GM21381 (cell line): ENCODE data around the gene PAX5.

Source experiments
- ATAC-seq: cut with Tn5 transposase; IDR thresholded peaks from one replicate; pipeline ENCODE4 v1.9.1; 2021; ENCODE audit warnings: mild to moderate bottlenecking, moderate library complexity; ENCODE audit not compliant: unreplicated experiment

Gene PAX5

DNA sequence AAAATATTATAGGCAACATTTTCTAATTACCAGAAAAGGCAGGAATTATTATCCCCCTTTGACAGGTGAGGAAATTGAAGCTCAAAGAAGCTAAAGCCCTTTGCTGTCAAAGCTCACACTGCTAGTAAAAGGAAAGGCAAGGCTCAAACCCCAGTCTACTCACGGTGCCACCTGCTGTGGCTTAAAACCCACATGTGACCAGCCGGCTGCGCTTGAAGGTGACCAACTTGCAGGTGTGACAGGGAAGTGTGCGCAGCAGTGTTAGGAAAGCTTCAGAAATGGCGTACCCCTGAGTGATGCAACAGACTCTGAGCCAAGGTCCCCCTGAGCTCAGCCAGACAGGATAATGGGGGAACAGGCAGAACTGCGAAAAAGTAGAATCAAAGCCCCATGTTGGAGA lies 45.2 kb downstream of the PAX5 start:
- no peak for ATAC-seq

GRCh38 chr9:36987891-36988290 lies 46.2 kb downstream of the PAX5 start:
- no peak for ATAC-seq

- no peak for ATAC-seq
Measured at GRCh38 chr9:36987409-36987808, 46.7 kb downstream of the PAX5 start.

- ATAC-seq, result no peak
Measured at GRCh38 chr9:36986468-36987408, 47.3 kb downstream of the PAX5 start.

GRCh38 chr9:36985769-36986467 lies 48.1 kb downstream of the PAX5 start:
- ATAC-seq, result no peak

- ATAC-seq, result no peak
Measured at GRCh38 chr9:36985061-36985768, 48.9 kb downstream of the PAX5 start.

DNA sequence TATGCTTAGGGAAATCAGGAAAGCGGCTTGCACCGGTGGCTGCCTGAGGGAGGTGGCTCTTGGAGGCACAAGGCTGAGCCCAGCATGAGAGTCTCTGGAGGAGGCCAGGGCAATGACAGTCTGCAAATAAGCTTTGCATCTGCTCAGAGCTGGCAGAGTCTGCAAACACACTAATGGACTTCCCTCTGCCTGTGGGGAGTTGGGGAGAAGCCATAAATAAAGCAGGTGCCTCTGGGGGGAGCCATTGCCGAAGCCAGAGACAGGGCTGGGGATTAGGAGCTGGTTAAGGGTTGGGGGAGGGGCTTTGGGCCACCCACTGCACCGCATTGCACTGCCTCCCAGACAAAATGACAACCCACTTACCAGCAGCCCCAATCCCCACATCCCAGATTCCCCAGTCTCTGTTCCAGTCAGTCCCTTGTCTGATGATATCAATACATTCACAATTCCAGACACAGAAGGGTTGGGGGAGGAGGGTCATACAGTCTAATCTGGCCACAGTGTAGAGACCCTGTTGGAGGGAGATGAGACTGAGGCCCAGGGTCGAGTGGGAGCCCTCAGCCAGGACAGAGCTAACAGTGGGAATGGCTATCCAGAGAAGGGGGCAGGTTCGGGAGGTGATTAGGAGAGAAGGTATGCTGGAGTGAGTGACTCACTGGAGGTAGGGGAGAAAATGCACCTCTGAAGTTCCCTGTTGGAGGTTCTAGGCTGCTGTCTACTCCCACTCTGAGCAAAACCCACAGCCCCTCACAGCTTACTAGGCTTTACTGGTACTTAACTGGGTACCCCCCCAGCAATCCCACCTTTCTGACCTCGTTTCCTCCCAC lies 53.7 kb downstream of the PAX5 start:
- ATAC-seq, result no peak

DNA sequence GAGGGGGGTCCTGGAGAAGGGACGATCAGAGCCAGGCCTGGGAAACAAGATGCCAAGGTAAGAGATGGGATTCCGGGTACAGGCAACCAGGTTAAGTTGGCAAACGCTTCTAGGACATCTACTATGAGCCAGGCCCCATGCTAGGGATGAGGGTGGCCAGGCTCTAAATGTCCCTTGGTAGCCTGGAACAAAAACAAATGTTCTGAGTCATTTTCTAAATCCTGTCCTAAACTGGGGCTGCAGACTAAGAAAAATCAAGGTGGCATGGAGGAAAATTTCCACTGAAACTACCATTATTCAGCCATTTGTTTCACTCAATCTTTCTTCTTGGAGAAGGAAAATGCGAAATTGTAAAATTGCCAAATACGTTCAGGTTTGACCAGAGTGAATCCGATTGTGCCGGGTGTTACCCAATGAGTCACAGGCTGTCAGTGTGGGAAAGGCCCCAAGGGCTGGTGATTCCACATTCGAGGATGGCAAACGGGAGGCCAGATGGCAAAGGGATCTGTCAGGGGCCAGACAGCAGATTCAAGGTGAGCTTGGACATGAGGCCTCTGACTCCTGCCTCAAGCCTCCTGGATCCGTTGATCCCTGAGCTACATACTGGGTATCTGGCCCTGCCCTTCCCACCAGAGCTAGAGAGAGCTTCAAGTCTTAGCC lies 57.6 kb downstream of the PAX5 start:
- ATAC-seq, result no peak

DNA sequence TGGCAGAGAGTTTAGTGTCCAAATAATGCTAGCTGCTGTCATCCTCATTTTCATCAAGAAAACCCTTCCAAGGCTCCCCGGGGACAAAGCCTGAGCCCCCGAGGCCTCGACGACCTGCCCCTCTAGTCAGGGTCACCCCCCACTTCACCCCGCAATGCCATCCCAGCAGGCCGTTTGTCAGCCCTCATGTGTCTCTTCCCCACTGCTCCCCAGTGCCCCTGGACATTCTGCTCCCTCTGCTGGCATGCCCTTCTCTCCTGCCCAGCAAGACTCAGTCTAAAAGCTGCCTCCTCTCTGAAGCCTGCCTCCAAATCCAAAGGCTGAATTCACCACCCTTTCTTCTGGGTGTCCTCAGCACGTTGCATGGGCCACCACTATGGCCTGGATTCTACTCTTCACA lies 59.3 kb downstream of the PAX5 start:
- no peak for ATAC-seq

DNA sequence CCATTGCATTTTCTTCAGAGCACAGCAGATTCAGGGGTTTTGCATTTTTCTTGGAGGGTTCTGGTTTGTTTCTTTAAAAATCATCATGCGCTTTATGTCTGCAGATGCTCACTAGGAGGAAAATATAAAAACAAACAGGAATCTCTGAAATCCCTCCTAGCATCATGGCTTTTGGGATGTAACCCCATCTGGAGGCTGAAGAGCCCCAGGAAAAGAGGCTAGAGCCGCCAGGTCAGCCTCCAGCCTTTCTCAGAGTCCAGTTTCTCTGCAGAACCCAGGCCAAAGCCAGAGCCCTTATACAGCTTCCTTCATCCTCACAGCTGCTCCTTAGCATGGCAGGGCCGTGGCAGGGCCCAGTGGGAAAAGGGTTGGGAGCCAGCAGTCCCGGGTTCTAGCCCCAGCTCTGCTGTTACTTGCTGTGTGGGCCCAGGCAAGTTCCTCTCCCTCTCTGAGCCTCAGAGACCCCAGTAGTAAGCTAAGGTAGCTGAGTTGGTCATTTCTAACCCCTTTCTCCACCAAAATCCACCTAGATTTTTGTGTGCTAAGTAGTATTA lies 62.1 kb downstream of the PAX5 start:
- ATAC-seq, result no peak

- ATAC-seq, result no peak
Measured at GRCh38 chr9:36970007-36970888, 63.8 kb downstream of the PAX5 start.

DNA sequence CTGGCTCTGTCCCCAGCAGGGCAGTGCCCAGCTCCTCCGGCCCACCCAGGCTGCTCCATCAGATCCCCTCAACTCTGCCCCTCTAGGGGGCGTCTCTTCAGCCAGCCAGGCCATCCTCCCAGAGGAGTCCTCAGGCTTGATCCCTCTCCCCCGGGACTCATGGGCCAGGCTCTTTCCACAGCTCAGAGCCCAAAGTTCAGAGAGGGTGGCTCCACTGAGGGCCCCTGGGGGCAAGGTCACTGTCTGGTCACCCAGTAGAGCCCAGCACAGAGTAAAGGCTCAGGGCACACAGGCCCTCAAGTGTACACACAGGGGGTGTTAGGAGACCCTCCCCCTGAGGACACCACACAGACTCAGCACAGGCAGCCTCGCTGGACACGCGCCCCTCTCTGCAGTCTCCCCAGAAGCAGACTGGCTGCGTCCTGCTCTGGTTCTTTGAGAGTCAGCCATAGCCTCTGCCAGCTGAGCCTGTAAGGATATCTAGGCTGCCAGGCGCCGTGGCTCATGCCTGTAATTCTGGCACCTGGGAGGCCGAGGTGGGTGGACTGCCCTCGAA lies 64.8 kb downstream of the PAX5 start:
- no peak for ATAC-seq

DNA sequence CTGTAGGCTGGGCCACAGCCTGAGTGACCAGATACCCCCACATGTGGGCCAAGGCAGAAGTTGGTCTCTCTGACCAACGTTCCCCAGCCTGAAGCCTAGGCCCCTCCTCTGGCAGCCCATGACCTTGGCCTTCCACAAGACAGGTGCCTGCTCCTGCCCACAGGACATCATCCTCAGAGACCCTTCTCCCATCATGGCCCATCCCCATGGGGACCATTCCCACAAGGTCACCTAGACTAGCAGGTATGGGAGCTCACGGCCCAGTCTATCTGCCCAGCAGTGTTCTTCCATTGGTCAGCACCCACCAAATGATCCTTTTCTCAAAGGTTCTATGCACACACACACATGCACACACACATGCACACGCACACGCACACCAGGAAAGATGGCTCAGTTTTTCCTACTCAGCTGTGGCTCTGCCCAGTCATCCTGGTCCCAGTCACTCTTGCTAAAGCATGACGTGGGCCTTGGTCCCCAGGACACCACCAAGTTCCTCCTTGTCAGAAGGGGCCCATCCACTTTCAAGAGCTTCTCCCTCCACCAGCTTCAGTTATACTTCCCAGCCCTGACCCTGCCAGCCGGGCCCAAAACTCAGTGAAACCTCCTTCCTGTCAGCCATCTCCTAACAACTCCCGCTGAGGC lies 65.4 kb downstream of the PAX5 start:
- no peak for ATAC-seq

- no peak for ATAC-seq
Measured at GRCh38 chr9:36967997-36968396, 66.1 kb downstream of the PAX5 start.

DNA sequence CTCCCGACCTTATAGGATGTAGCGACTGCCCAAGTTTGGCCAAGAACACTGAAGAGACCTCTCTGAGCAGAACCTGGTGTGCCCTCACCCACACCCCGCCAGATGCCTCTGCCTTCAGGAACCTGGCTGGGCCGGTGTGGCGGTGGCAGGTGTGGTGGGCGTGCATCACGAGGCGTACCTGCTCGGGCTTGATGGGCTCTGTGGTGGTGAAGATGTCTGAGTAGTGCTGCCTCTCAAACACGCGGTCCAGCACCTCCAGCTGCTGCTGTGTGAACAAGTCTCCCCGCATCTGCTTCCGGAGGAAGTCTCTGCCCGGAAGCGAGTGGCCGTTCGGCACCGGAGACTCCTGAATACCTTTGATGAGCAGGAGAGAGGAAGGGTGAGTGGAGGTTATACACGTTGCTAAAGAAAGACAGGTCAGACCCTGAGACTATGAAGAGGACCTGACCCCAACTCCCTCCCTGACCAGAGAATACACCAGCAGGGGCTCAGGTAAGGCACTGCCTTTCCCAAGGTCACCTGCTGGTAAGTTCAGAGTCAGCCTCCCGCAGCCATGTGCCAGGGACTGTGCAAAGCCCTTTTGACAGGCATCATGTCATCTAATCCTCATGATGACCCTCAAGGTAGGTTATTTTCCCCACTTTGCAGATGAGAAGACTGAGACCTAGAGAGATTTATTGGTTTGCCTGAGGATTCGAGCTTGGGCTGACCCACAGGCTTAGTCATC lies 67.5 kb downstream of the PAX5 start:
- ATAC-seq, result no peak

- no peak for ATAC-seq
Measured at GRCh38 chr9:36964791-36965190, 69.3 kb downstream of the PAX5 start.

GRCh38 chr9:36963346-36963745 lies 70.7 kb downstream of the PAX5 start:
- no peak for ATAC-seq
